H1 (cell line): ENCODE measurements around the gene HIPK1. TPM values are rescaled to one million over a fixed set of nuclear protein-coding genes. Genes with fewer than 3 reads are reported as not detected.

Source experiments
- CTCF ChIA-PET: fragments of 300-600 bp; sonication (Branson Sonifier 250); formaldehyde crosslinking; loops from one replicate; lab custom pipeline; 2021; ENCODE audit not compliant: partially characterized antibody; lab: Charles Lee
- POLR2A ChIA-PET: fragments of 300-600 bp; sonication (Branson Sonifier 250); formaldehyde crosslinking; loops from one replicate; lab custom pipeline; 2021; ENCODE audit warnings: inconsistent platforms; ENCODE audit not compliant: partially characterized antibody; lab: Charles Lee
- DNase-seq, 2 experiments: peaks; one replicate each; pipeline versions ENCODE4 v3.0.0 to v3.0.0-alpha.2; 2010 to 2022; ENCODE audit warnings: low spot score in 2 of 2, low read depth in 1 of 2, mixed read lengths in 1 of 2
- FAIRE-seq: peaks from 2 replicates; lab custom pipeline; 2011; peaks lifted over from hg19 to GRCh38; lab: Jason Lieb, UNC
- H2AFZ ChIP-seq: 2 replicates; pipeline ENCODE4 v1.8.1; 2012; ENCODE audit warnings: low read length, inconsistent platforms
- H2AK5ac ChIP-seq: 2 replicates; pipeline ENCODE4 v1.6.1; 2013; ENCODE audit warnings: low read depth, low read length
- H2BK120ac ChIP-seq: replicated peaks from 2 replicates; pipeline ENCODE3; 2013; ENCODE audit warnings: low read depth, low read length, inconsistent platforms
- H2BK12ac ChIP-seq: 2 replicates; pipeline ENCODE4 v1.6.1; 2013; ENCODE audit warnings: low read depth, low read length
- H2BK15ac ChIP-seq: 2 replicates; pipeline ENCODE4 v1.6.1; 2013; ENCODE audit warnings: low read length
- H2BK20ac ChIP-seq: 2 replicates; pipeline ENCODE4 v1.6.1; 2013; ENCODE audit warnings: low read length
- H2BK5ac ChIP-seq: 2 replicates; pipeline ENCODE4 v1.6.1; 2013; ENCODE audit warnings: low read depth, low read length
- H3K14ac ChIP-seq: 2 replicates; pipeline ENCODE4 v1.6.1; 2013; ENCODE audit warnings: inconsistent platforms; ENCODE audit not compliant: insufficient read length
- H3K18ac ChIP-seq: 2 replicates; pipeline ENCODE4 v1.6.1; 2013; ENCODE audit warnings: low read length; ENCODE audit errors: extremely low read depth
- H3K23ac ChIP-seq: 2 replicates; pipeline ENCODE4 v1.6.1; 2013; ENCODE audit warnings: inconsistent platforms; ENCODE audit not compliant: insufficient read length
- H3K23me2 ChIP-seq: 2 replicates; pipeline ENCODE4 v1.6.1; 2013; ENCODE audit warnings: low read depth, low read length
- H3K27ac ChIP-seq: 2 replicates; pipeline ENCODE4 v1.6.1; 2011; ENCODE audit warnings: low read depth, low read length, inconsistent platforms
- H3K27me3 ChIP-seq, 4 experiments: replicated peaks in 1 of 4; 1 replicate in 1 of 4; 2 replicates in 3 of 4; pipeline versions ENCODE4 v1.6.1 to v1.8.1; 2011 to 2013; ENCODE audit warnings: low read length in 3 of 4, mild to moderate bottlenecking in 3 of 4, inconsistent platforms in 2 of 4, mixed read lengths in 2 of 4, moderate library complexity in 1 of 4; ENCODE audit not compliant: control insufficient read depth in 3 of 4, insufficient read depth in 3 of 4; ENCODE audit errors: extremely low read depth in 1 of 4
- H3K36me3 ChIP-seq, 4 experiments: 2 replicates each; pipeline versions ENCODE4 v1.6.1 to v1.8.1; 2011 to 2013; ENCODE audit warnings: mild to moderate bottlenecking in 4 of 4, low read length in 3 of 4, moderate library complexity in 2 of 4, control low read depth in 1 of 4, inconsistent platforms in 1 of 4; ENCODE audit not compliant: insufficient read depth in 4 of 4, control insufficient read depth in 2 of 4
- H3K4ac ChIP-seq: replicated peaks from 2 replicates; pipeline ENCODE3; 2013; ENCODE audit warnings: low read length, low read depth, mixed read lengths, inconsistent platforms; ENCODE audit not compliant: insufficient read length
- H3K4me1 ChIP-seq, 4 experiments: replicated peaks in 1 of 4; 1 replicate in 1 of 4; 2 replicates in 3 of 4; pipeline versions ENCODE4 v1.6.1 to v1.8.1; 2011 to 2013; ENCODE audit warnings: low read length in 3 of 4, inconsistent platforms in 2 of 4, mixed read lengths in 1 of 4; ENCODE audit not compliant: insufficient read depth in 4 of 4, control insufficient read depth in 3 of 4
- H3K4me2 ChIP-seq, 2 experiments: 2 replicates each; pipeline versions ENCODE4 v1.6.1 to v1.8.1; 2011 to 2013; ENCODE audit warnings: low read depth in 2 of 2, low read length in 2 of 2, control low read depth in 1 of 2, inconsistent platforms in 1 of 2, mild to moderate bottlenecking in 1 of 2; ENCODE audit not compliant: insufficient read depth in 1 of 2
- H3K4me3 ChIP-seq, 4 experiments: fragments of 200-600, 300-600 bp in 1 of 4; sonication (generic), shearing (Covaris generic), sonication (Bioruptor Twin) in 1 of 4; 2 replicates each; pipeline versions ENCODE4 v1.5.1 to v1.8.1; 2011 to 2016; ENCODE audit warnings: low read length in 4 of 4, low read depth in 3 of 4, control low read depth in 2 of 4, inconsistent platforms in 2 of 4, mild to moderate bottlenecking in 2 of 4, mixed read lengths in 1 of 4, moderate library complexity in 1 of 4; ENCODE audit not compliant: insufficient read depth in 2 of 4; ENCODE audit errors: extremely low read depth in 1 of 4
- H3K56ac ChIP-seq: replicated peaks from 2 replicates; pipeline ENCODE3; 2013; ENCODE audit warnings: low read depth, mild to moderate bottlenecking, mixed read lengths, low read length, inconsistent platforms; ENCODE audit not compliant: insufficient read length
- H3K79me1 ChIP-seq: 2 replicates; pipeline ENCODE4 v1.6.1; 2013; ENCODE audit warnings: low read depth, low read length, control low read depth
- H3K79me2 ChIP-seq, 2 experiments: 2 replicates each; pipeline versions ENCODE4 v1.6.1 to v1.8.1; 2012 to 2013; ENCODE audit warnings: low read length in 2 of 2, mild to moderate bottlenecking in 2 of 2, inconsistent platforms in 1 of 2; ENCODE audit not compliant: insufficient read depth in 2 of 2, control insufficient read depth in 1 of 2
- H3K9ac ChIP-seq, 4 experiments: replicated peaks in 1 of 4; 1 replicate in 1 of 4; 2 replicates in 3 of 4; pipeline versions ENCODE4 v1.6.1 to v1.8.1; 2011 to 2013; ENCODE audit warnings: low read depth in 3 of 4, low read length in 3 of 4, control low read depth in 2 of 4, mild to moderate bottlenecking in 2 of 4, moderate library complexity in 2 of 4, inconsistent platforms in 1 of 4; ENCODE audit errors: extremely low read depth in 1 of 4
- H3K9me3 ChIP-seq, 2 experiments: 2 replicates each; pipeline versions ENCODE4 v1.6.1 to v1.8.1; 2012 to 2013; ENCODE audit warnings: mild to moderate bottlenecking in 2 of 2, moderate library complexity in 2 of 2, control low read depth in 1 of 2, inconsistent platforms in 1 of 2, low read depth in 1 of 2, low read length in 1 of 2, mixed read lengths in 1 of 2; ENCODE audit not compliant: insufficient read depth in 2 of 2
- H4K20me1 ChIP-seq, 2 experiments: replicated peaks in 1 of 2; 2 replicates each; pipeline versions ENCODE3 to v1.8.1; 2011 to 2013; ENCODE audit warnings: inconsistent platforms in 2 of 2, low read length in 2 of 2, mild to moderate bottlenecking in 1 of 2; ENCODE audit not compliant: insufficient read depth in 2 of 2, control insufficient read depth in 1 of 2
- H4K5ac ChIP-seq: 2 replicates; pipeline ENCODE4 v1.6.1; 2013; ENCODE audit warnings: low read length, low read depth, mixed read lengths, inconsistent platforms; ENCODE audit not compliant: insufficient read length
- H4K8ac ChIP-seq: 2 replicates; pipeline ENCODE4 v1.8.0; 2013; ENCODE audit warnings: mild to moderate bottlenecking, moderate library complexity, low read length, inconsistent platforms; ENCODE audit not compliant: insufficient read depth; ENCODE audit errors: extremely low read depth
- H4K91ac ChIP-seq: replicated peaks from 2 replicates; pipeline ENCODE3; 2013; ENCODE audit warnings: low read length, mixed read lengths, inconsistent platforms; ENCODE audit not compliant: insufficient read length
- WGBS, 2 experiments: shearing (Covaris generic) in 1 of 2; methylation state at CpG; one replicate each; pipeline versions ENCODE4 v1.1.6 to v1.1.7; 2013 to 2015; ENCODE audit warnings: low lambda C conversion rate in 2 of 2, mixed read lengths in 2 of 2, inconsistent platforms in 1 of 2, low coverage in 1 of 2, missing lambda C conversion rate in 1 of 2; ENCODE audit not compliant: insufficient replicate concordance in 2 of 2, insufficient coverage in 1 of 2, insufficient read length in 1 of 2; ENCODE audit errors: extremely low coverage in 1 of 2, missing lambda C conversion rate in 1 of 2; 5-methylcytosine and 5-hydroxymethylcytosine counted together
- polyA plus RNA-seq, 7 experiments: library from polyadenylated mRNA; depleted of rRNA in 3 of 7; stranded (reverse) in 5 of 7; unstranded in 2 of 7; fragments of >200 nt in 5 of 7; fragments of 200-250 nt in 2 of 7; gene quantifications; 1 replicate in 5 of 7; 2 replicates in 1 of 7; 4 replicates in 1 of 7; pipeline versions ENCODE4 v1.2.1 to v1.2.3, GENCODE V29; 2011 to 2013; ENCODE audit warnings: missing spikeins in 2 of 7, mixed read lengths in 2 of 7
- total RNA-seq: library from RNA; stranded (reverse); fragmentation: NEBNext Ultra II Directional; extraction: Animal tissue kit (Norgen Biotek cat#: 25700); gene quantifications from 2 replicates; pipeline ENCODE4 v1.2.1, GENCODE V29; 2021

The HIPK1 gene
- total and polyA plus RNA-seq, 2 of the 8 experiments (the other 6 are each of a cell fraction or from before 2014, with no cell fraction given) = 46.2 to 64.3 TPM

- Histone ChIP-seq H2BK15ac (no peak overlapping the region), H3K27me3 (peaks cover 0 to 3% (median 0%) of the 10 kb centered on the region in 4 experiments; a peak in 1 of 7 replicates), H3K56ac (no peak overlapping the region), H3K18ac (no peak overlapping the region), H4K5ac (no peak overlapping the region), H2BK5ac (no peak overlapping the region), H4K20me1 (no peaks in the 10 kb centered on the region), H2BK120ac (no peak overlapping the region), H3K14ac (no peak overlapping the region), H2AFZ (no peak overlapping the region), H3K4me1 (no peaks in the 10 kb centered on the region; a peak in 1 of 7 replicates), H3K27ac (no peak overlapping the region), H3K79me2 (no peaks in the 10 kb centered on the region), H4K8ac (no peak overlapping the region), H3K9me3 (no peaks in the 10 kb centered on the region; a peak in 3 of 4 replicates), H2BK20ac (no peak overlapping the region), H3K4me3 (no peak overlapping the region), H3K4ac (no peak overlapping the region), H3K4me2 (no peak overlapping the region), H3K79me1 (no peaks in the 10 kb centered on the region), H3K36me3 (no peaks in the 10 kb centered on the region), H2AK5ac (no peak overlapping the region), H4K91ac (no peak overlapping the region), H3K23ac (no peak overlapping the region), H2BK12ac (no peak overlapping the region), H3K23me2 (no peaks in the 10 kb centered on the region), H3K9ac (no peak overlapping the region)
- ChIA-PET CTCF (interaction anchor here (1.0 to 1.7 kb wide), 8 partner anchors 8 to 126 kb away, joined by 3 to 10 read pairs (median 3); no protein-coding TSS in a partner anchor), POLR2A (interaction anchor here (0.9 to 1.0 kb wide), 3 partner anchors 8 to 162 kb away, joined by 3 read pairs; no protein-coding TSS in a partner anchor)
- no peak for DNase-seq
- no peak for FAIRE-seq
- WGBS, 2 experiments = 93% methylated on average over 5 of the region's 5 CpGs; no CpG with 5 or more reads in 1 of the 2 experiments
These were observed 63.9 kb downstream of the HIPK1 start for GRCh38 chr1:113993072-113993471.
